ENCODE data around the gene WFDC6.

DNA sequence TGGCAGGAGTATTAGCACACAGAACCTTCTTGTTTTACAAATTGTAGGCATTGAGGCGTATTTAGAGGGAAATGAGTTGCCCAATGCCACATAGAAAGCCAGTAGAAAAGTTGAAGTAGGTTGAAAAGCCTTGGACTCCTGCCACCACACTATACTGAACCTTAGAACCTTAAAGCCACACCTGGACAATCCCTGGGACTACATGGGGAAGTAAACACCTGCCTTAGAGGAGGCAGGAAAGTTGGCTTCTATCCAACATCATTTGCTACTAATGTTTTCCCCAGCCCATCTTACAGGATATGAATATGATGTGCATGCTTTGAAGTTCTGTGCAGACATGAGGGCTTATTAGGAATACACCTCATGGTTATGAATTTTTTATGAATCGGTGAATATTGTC is 13.2 kb upstream of the WFDC6 start:
- TF ChIP-seq EZH2phosphoT487 (IDR thresholded peaks at IDR 0.05; ENCODE audit: borderline replicate concordance), result no peak
- TF ChIP-seq, protein P1, sequence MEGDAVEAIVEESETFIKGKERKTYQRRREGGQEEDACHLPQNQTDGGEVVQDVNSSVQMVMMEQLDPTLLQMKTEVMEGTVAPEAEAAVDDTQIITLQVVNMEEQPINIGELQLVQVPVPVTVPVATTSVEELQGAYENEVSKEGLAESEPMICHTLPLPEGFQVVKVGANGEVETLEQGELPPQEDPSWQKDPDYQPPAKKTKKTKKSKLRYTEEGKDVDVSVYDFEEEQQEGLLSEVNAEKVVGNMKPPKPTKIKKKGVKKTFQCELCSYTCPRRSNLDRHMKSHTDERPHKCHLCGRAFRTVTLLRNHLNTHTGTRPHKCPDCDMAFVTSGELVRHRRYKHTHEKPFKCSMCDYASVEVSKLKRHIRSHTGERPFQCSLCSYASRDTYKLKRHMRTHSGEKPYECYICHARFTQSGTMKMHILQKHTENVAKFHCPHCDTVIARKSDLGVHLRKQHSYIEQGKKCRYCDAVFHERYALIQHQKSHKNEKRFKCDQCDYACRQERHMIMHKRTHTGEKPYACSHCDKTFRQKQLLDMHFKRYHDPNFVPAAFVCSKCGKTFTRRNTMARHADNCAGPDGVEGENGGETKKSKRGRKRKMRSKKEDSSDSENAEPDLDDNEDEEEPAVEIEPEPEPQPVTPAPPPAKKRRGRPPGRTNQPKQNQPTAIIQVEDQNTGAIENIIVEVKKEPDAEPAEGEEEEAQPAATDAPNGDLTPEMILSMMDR (conservative IDR thresholded peaks at IDR 0.05; ENCODE audit: low read length), result no peak
